ENCODE results near the gene AQP5. TPM values are rescaled to one million over a fixed set of nuclear protein-coding genes. Genes with fewer than 3 reads are reported as not detected.

AQP5 gene
- polyA plus RNA-seq, 4 donors = 2.2 to 3.2 (median 2.6) TPM

DNA sequence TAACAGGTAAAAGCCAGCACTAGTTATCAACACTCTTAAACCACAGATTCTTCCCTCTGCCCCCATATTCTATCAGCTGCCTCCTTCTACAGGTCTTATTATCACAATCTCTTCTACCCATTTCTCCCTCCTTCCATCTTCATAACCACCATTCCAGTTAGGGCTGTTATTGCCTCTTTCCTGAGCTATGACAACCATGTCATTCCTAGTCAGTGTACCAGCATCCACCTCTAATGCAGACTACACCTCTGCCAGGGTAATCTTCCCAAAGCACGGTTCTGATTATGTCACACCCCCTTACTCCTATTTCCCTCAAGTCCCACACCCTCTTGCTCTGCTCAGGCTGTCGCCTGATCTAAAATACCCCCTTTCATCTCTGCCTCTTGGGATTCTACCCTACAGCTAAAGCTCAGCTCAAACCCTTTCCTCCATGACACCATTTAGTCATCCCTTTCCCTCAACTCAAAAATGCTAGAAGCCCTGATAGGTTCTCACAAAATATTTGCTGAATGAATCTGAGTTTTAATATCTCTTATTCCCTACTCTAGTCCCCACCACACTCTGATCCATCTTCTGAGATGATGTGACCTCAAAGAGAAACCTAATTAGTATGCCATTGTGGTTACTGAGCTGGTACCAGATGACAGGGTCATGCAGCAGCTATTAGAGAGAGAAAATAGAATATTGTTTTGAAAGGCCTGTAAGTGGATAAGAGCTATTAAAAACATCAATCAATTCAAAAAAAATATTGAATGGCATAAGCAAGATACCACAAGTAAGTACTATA, 51.9 kb downstream of the AQP5 start:
- no peak for DNase-seq (ENCODE audit: low read depth in 4 of 4, low spot score in 2 of 4)

DNA sequence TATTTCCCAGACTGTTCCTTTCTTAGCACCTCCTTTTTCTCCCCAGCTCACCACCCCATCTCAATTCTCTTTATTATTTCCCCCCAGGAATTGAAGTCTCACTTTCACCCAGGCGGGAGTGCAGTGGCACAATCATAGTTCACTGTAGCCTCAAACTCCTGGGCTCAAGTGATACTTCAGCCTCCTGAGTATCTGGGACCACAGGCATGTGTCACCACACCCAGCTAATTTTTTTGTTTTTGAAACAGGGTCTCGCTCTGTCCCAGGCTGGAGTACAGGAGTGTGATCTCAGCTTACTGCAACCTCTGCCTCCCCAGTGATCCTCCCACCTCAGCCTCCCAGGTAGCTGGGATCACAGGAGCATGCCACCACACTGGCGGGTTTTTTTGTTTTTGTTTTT, 52.7 kb downstream of the AQP5 start:
- DNase-seq (ENCODE audit: low read depth in 4 of 4, low spot score in 2 of 4) = no peak

Other genes with a start within 250 kb of the AQP5 start
- 100 to 1,000 TPM; 647 to 770 (median 683) TPM for gene TMBIM6, start 220.3 kb upstream of the AQP5 start, polyA plus RNA-seq (ENCODE audit: insufficient read length in 4 of 4)
- gene NCKAP5L, start 133.5 kb upstream of the AQP5 start, polyA plus RNA-seq (ENCODE audit: insufficient read length in 4 of 4) = 10 to 100 TPM; 13.4 to 27.1 (median 21.8) TPM
- gene BCDIN3D, start 118.8 kb upstream of the AQP5 start, polyA plus RNA-seq (ENCODE audit: insufficient read length in 4 of 4) = 1 to 10 TPM; 6.9 to 8.8 (median 8.1) TPM
- gene FAIM2, start 58.0 kb upstream of the AQP5 start, polyA plus RNA-seq (ENCODE audit: insufficient read length in 4 of 4) = 1 to 10 TPM; 3.0 to 5.8 (median 4.7) TPM
- gene AQP2, start 11.1 kb upstream of the AQP5 start, polyA plus RNA-seq (ENCODE audit: insufficient read length in 4 of 4) = 100 to 1,000 TPM; 112 to 216 (median 113) TPM
- 10 to 100 TPM; 13.5 to 23.7 (median 20.8) TPM for gene AQP6, start 11.1 kb downstream of the AQP5 start, polyA plus RNA-seq (ENCODE audit: insufficient read length in 4 of 4)
- gene RACGAP1, start 63.6 kb downstream of the AQP5 start, polyA plus RNA-seq (ENCODE audit: insufficient read length in 4 of 4) = 10 to 100 TPM; 44.5 to 53.4 (median 47.8) TPM
- gene ASIC1, start 95.7 kb downstream of the AQP5 start, polyA plus RNA-seq (ENCODE audit: insufficient read length in 4 of 4) = 1 to 10 TPM; 3.3 to 6.0 (median 5.5) TPM
- 100 to 1,000 TPM; 161 to 206 (median 185) TPM for gene SMARCD1, start 123.5 kb downstream of the AQP5 start, polyA plus RNA-seq (ENCODE audit: insufficient read length in 4 of 4)
- gene GPD1, start 142.1 kb downstream of the AQP5 start, polyA plus RNA-seq (ENCODE audit: insufficient read length in 4 of 4) = 10 to 100 TPM; 47.0 to 70.4 (median 67.1) TPM
- gene COX14, start 150.4 kb downstream of the AQP5 start, polyA plus RNA-seq (ENCODE audit: insufficient read length in 4 of 4) = 10 to 100 TPM; 50.0 to 62.2 (median 53.7) TPM
- gene CERS5, start 205.5 kb downstream of the AQP5 start, polyA plus RNA-seq (ENCODE audit: insufficient read length in 4 of 4) = 10 to 100 TPM; 67.7 to 86.7 (median 78.3) TPM